ENCODE measurements around the gene TRMT44.

DNA sequence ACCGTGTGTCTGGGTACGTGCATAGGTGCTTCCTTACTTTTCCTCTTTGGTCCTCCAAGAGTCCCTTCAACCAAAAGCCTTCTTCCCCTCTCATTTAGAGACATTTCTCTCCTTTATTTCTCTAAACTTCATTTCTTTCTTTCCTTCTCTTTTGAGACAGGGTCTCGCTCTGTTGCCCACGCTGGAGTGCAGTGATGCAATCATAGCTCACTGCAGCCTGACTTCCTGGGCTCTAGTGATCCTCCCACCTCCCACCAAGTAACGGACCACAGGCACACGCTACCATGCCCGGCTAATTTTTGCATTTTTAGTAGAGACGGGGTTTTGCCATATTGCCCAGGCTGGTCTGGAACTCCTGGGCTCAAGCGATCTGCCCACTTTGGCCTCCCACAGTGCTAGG lies 42.2 kb upstream of the TRMT44 start:
- TF ChIP-seq POLR2A (IDR thresholded peaks at IDR 0.05) (no peak), POLR2AphosphoS5 (IDR thresholded peaks at IDR 0.05) (no peak)

Data from suprapubic skin (tissue), 4 donors.